ENCODE measurements around the gene GLI3.

GLI3 gene

DNA sequence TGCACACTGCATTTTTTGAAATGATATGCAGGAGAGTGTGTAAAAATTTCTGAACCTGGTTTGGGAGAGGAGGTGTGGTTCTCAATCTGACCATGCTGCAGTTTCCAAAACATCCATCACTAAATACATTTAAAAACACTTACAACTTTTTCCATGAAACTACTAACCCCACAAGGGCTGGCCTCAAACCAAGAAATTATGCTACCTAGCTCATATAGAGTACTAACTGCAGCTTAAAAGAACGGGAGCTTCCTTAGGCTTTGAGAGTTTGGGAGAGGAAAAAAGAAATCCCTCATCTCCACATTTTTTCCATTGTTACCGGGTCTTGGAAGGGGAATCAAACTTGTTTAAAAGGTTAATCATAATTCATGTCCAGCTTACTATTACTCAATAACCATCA lies 214.2 kb downstream of the GLI3 start:
- no peak overlapping the region for H3K27ac ChIP-seq (ENCODE audit: insufficient read depth, low read length, poor library complexity, severe bottlenecking)
- no peak for DNase-seq
- H3K27me3 ChIP-seq (replicated peaks; ENCODE audit: control insufficient read depth, insufficient read depth, low read length, poor library complexity, severe bottlenecking): no peaks in the 10 kb centered on the region
- no peak overlapping the region for H3K4me3 ChIP-seq (ENCODE audit: insufficient read depth, low read depth, low read length, poor library complexity, severe bottlenecking)
- H3K9me3 ChIP-seq (ENCODE audit: control insufficient read depth, low read length): no peaks in the 10 kb centered on the region
- no peaks in the 10 kb centered on the region for H3K36me3 ChIP-seq (ENCODE audit: control insufficient read depth, insufficient read depth, low read length)
- H3K4me1 ChIP-seq (ENCODE audit: control insufficient read depth, insufficient read depth, low read length, poor library complexity, severe bottlenecking): no peaks in the 10 kb centered on the region

DNA sequence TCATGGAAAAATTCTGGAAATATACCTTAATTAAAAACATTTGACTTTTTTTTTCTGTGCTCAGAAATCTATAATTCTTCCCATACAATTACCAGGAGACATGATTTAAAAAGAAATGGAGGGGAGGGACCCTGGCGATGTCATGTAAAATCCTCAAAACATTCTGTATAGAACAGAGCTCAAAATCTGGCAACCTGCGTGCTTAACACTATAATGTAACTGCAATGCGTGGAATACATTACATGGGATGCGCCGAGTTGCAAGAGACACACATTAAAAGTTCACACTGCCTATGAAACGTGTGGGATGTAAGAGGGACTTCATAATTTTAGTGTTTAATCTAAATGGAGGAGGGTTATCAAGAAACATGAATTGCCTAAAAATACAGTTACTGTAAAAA lies 215.0 kb downstream of the GLI3 start:
- Histone ChIP-seq H3K4me3 (ENCODE audit: insufficient read depth, low read depth, low read length, poor library complexity, severe bottlenecking) (no peak overlapping the region), H3K9me3 (ENCODE audit: control insufficient read depth, low read length) (no peaks in the 10 kb centered on the region), H3K27me3 (replicated peaks; ENCODE audit: control insufficient read depth, insufficient read depth, low read length, poor library complexity, severe bottlenecking) (no peaks in the 10 kb centered on the region), H3K36me3 (ENCODE audit: control insufficient read depth, insufficient read depth, low read length) (no peaks in the 10 kb centered on the region), H3K27ac (ENCODE audit: insufficient read depth, low read length, poor library complexity, severe bottlenecking) (no peak overlapping the region), H3K4me1 (ENCODE audit: control insufficient read depth, insufficient read depth, low read length, poor library complexity, severe bottlenecking) (no peaks in the 10 kb centered on the region)
- no peak for DNase-seq

DNA sequence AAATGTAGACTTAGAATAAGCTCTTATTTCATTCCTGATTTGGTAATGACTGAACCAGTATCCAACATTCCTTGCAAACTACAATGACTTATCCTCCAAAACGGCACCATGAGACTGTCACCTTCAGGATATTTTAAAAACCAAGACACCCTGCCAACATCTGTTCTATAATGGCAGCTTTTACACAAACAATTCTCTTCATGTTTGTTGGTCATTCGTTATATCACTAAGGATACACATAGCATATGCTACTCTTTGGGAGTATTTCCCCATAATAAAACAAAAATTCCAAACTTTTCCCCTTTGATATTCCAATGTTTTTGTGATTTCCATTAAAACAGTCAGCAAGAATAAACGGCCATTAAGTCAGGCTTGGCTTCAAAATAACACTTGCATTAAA lies 215.4 kb downstream of the GLI3 start:
- Histone ChIP-seq H3K36me3 (ENCODE audit: control insufficient read depth, insufficient read depth, low read length) (no peaks in the 10 kb centered on the region), H3K27me3 (replicated peaks; ENCODE audit: control insufficient read depth, insufficient read depth, low read length, poor library complexity, severe bottlenecking) (no peaks in the 10 kb centered on the region), H3K27ac (ENCODE audit: insufficient read depth, low read length, poor library complexity, severe bottlenecking) (no peak overlapping the region), H3K4me3 (ENCODE audit: insufficient read depth, low read depth, low read length, poor library complexity, severe bottlenecking) (no peak overlapping the region), H3K4me1 (ENCODE audit: control insufficient read depth, insufficient read depth, low read length, poor library complexity, severe bottlenecking) (no peaks in the 10 kb centered on the region), H3K9me3 (ENCODE audit: control insufficient read depth, low read length) (no peaks in the 10 kb centered on the region)
- DNase-seq: no peak

DNA sequence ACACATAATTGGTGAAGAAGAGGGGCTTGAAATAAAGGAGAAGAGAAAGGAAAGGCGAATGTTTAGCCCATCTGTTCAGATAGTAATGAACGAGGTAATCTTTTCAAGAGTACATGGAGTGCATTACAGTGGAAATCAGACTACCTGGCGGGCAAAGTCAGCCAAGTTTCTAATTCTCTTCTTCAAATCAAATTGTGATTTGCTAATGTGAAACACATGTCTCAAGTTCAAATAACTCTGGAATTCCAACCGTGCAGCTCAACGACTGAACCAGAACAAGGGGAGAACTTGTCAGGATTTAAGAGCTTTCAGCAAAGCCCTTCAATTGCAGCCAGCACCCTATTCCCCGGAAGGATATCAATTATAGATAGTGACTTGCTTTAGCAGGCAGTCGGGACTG lies 216.9 kb downstream of the GLI3 start:
- no peak for DNase-seq

DNA sequence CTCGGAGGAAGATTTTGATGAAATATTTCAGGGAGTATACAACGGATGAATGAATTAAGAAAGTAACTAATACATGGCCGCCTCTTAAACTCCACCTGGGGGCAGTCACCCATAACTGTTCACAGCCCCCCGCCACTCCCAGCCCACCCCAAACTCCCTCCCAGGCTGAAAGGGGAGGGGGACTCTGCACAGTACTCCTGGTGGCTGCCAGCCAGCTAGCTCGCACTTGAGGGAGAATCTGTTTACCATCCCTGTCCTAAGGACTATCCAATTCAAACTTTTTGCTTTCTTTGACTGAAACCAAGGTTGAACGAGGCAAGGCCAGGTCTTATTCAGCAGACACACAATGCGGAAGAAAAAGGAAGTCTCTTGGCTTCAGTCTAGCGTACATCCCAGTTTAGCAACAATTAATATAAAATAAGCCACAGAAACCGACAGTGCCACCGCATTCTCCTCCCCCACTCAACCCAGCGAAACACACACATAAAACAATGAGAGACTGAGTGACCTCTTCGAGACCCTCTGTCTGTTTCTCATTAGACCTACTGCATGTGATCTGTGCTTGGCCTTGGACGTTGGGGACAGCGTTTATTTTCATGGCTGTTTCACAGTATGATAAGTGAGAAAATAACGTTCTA lies 219.5 kb downstream of the GLI3 start:
- H3K36me3 ChIP-seq (ENCODE audit: control insufficient read depth, insufficient read depth, low read length): no peaks in the 10 kb centered on the region
- no peak overlapping the region for H3K4me3 ChIP-seq (ENCODE audit: insufficient read depth, low read depth, low read length, poor library complexity, severe bottlenecking)
- DNase-seq: no peak

More for the DNA sequence above, 216.9 kb downstream of the GLI3 start:
- no peaks in the 10 kb centered on the region for H3K9me3 ChIP-seq (ENCODE audit: control insufficient read depth, low read length)
- no peak overlapping the region for H3K27ac ChIP-seq (ENCODE audit: insufficient read depth, low read length, poor library complexity, severe bottlenecking)
- H3K4me3 ChIP-seq (ENCODE audit: insufficient read depth, low read depth, low read length, poor library complexity, severe bottlenecking): no peak overlapping the region
- no peaks in the 10 kb centered on the region for H3K27me3 ChIP-seq (replicated peaks; ENCODE audit: control insufficient read depth, insufficient read depth, low read length, poor library complexity, severe bottlenecking)
- no peaks in the 10 kb centered on the region for H3K36me3 ChIP-seq (ENCODE audit: control insufficient read depth, insufficient read depth, low read length)
- no peaks in the 10 kb centered on the region for H3K4me1 ChIP-seq (ENCODE audit: control insufficient read depth, insufficient read depth, low read length, poor library complexity, severe bottlenecking)

DNA sequence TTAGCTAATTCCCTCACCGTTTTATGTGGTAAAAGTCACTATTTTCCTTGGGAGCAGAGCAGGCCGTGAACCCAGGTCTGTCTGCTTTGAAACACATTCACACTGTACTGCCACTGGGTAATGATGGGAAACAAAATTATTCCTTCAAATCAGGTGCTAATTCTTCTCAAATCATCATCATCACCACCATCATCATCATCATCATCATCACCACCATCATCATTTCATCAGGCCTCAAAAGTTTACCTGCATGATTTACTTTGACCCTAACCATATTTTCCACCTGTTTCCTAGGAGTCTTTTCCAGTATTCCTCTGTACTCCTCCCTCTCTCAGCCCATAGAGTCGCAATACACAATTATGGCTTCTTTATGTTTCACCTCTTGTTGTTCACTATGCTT lies 220.5 kb downstream of the GLI3 start:
- Histone ChIP-seq H3K9me3 (ENCODE audit: control insufficient read depth, low read length) (no peaks in the 10 kb centered on the region), H3K27me3 (replicated peaks; ENCODE audit: control insufficient read depth, insufficient read depth, low read length, poor library complexity, severe bottlenecking) (no peaks in the 10 kb centered on the region), H3K4me3 (ENCODE audit: insufficient read depth, low read depth, low read length, poor library complexity, severe bottlenecking) (no peak overlapping the region), H3K27ac (ENCODE audit: insufficient read depth, low read length, poor library complexity, severe bottlenecking) (no peak overlapping the region), H3K4me1 (ENCODE audit: control insufficient read depth, insufficient read depth, low read length, poor library complexity, severe bottlenecking) (no peaks in the 10 kb centered on the region), H3K36me3 (ENCODE audit: control insufficient read depth, insufficient read depth, low read length) (no peaks in the 10 kb centered on the region)
- DNase-seq: no peak

More for the DNA sequence above, 219.5 kb downstream of the GLI3 start:
- H3K4me1 ChIP-seq (ENCODE audit: control insufficient read depth, insufficient read depth, low read length, poor library complexity, severe bottlenecking): no peaks in the 10 kb centered on the region
- H3K27ac ChIP-seq (ENCODE audit: insufficient read depth, low read length, poor library complexity, severe bottlenecking): no peak overlapping the region
- H3K9me3 ChIP-seq (ENCODE audit: control insufficient read depth, low read length): no peaks in the 10 kb centered on the region
- no peaks in the 10 kb centered on the region for H3K27me3 ChIP-seq (replicated peaks; ENCODE audit: control insufficient read depth, insufficient read depth, low read length, poor library complexity, severe bottlenecking)

DNA sequence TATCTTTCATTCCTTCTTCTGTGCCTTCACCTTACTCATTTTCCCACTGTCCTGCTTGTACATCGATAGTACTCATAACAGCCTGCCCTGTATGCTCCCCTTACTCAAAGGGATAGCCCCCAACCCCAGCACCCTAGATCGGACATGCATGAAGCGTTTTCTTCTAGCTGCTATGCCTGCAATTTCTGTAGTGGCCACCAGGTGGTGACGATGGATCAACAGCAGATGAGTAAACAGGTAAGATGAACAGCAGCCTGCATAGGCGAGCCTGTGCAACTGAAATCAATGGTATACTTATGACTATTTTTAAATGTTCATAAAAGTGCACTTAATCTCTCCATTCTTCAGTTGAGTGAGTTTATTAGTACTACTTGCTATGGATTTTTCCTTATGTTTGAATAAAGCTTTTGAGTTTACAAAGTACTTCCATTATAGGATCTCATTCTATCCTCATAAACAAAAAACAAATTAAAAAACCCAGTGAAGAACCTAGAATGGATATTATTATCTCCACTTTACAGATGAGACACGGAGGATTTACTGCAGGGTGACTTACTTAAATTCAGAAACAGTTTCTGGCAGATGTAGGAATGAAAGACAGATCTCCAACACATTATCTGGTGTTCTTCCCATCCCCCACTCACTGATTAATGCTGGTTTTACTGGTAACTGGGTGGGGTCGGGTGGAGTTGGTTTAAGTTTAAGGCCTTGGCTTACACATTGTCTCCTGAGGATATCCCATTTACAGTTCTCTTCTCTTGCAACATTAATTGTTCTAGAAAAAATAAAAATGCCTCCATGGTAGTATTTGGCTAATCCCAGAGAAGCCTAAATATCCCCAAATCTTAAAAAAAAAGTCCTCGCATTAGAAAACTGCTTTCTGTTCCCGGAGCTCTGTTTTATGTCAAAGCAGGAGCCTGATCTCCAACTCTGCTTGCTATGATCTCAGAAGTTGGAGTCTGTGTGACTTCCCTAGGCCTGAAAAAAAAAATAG lies 222.1 kb downstream of the GLI3 start:
- H3K27me3 ChIP-seq (replicated peaks; ENCODE audit: control insufficient read depth, insufficient read depth, low read length, poor library complexity, severe bottlenecking): no peaks in the 10 kb centered on the region
- H3K4me3 ChIP-seq (ENCODE audit: insufficient read depth, low read depth, low read length, poor library complexity, severe bottlenecking): no peak overlapping the region
- H3K36me3 ChIP-seq (ENCODE audit: control insufficient read depth, insufficient read depth, low read length): no peaks in the 10 kb centered on the region
- H3K9me3 ChIP-seq (ENCODE audit: control insufficient read depth, low read length): no peaks in the 10 kb centered on the region
- no peaks in the 10 kb centered on the region for H3K4me1 ChIP-seq (ENCODE audit: control insufficient read depth, insufficient read depth, low read length, poor library complexity, severe bottlenecking)
- DNase-seq: no peak
- no peak overlapping the region for H3K27ac ChIP-seq (ENCODE audit: insufficient read depth, low read length, poor library complexity, severe bottlenecking)

DNA sequence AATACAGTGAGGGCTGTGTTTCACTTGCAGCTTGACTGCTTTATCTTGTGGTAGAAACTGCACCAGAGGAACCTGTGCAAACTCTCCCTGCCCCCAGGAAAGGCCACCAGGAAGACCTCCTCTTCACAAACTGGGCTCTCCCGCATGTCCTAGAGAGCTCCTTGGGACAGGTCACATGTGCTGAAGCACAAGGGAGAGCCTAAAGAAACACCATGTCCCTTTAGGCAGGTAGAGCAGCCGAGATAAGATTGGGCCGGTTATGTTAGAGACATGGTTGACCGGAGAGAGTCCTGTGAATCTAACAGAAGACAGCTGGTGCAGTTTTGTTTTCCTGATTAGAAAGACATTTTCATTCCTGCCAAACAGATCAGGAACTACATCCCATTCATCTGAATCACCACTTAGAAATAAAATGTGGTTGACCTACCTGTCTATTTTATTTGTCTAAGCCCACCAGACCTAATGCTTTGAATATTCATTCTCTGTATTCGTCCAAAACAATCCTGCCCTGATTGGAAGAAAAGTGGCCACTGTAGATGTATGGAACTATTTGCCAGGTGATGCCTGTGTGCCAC lies 224.1 kb downstream of the GLI3 start:
- Histone ChIP-seq H3K4me1 (ENCODE audit: control insufficient read depth, insufficient read depth, low read length, poor library complexity, severe bottlenecking) (no peaks in the 10 kb centered on the region), H3K27me3 (replicated peaks; ENCODE audit: control insufficient read depth, insufficient read depth, low read length, poor library complexity, severe bottlenecking) (no peaks in the 10 kb centered on the region), H3K9me3 (ENCODE audit: control insufficient read depth, low read length) (no peaks in the 10 kb centered on the region), H3K4me3 (ENCODE audit: insufficient read depth, low read depth, low read length, poor library complexity, severe bottlenecking) (no peak overlapping the region), H3K27ac (ENCODE audit: insufficient read depth, low read length, poor library complexity, severe bottlenecking) (no peak overlapping the region), H3K36me3 (ENCODE audit: control insufficient read depth, insufficient read depth, low read length) (no peaks in the 10 kb centered on the region)
- DNase-seq: no peak

DNA sequence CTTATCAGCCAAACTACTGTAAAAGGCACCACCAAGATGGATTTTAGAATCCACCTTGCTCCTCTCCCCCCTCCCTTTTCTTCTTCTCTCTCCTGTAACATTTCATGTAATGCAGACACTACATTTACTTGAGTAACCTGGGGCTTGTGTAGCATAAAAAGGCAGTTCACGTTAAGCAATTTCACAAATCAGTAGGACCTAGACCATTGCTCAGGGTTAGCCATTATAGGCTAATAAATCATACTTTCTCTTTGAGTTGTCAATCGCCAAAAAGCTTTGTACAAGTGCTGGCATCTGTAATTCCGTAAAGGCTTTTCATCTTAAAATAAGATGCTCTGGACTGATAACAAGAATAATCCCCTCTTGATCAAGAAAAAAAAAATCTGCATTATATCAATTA lies 224.7 kb downstream of the GLI3 start:
- Histone ChIP-seq H3K27ac (ENCODE audit: insufficient read depth, low read length, poor library complexity, severe bottlenecking) (no peak overlapping the region), H3K4me3 (ENCODE audit: insufficient read depth, low read depth, low read length, poor library complexity, severe bottlenecking) (no peak overlapping the region), H3K4me1 (ENCODE audit: control insufficient read depth, insufficient read depth, low read length, poor library complexity, severe bottlenecking) (no peaks in the 10 kb centered on the region)

DNA sequence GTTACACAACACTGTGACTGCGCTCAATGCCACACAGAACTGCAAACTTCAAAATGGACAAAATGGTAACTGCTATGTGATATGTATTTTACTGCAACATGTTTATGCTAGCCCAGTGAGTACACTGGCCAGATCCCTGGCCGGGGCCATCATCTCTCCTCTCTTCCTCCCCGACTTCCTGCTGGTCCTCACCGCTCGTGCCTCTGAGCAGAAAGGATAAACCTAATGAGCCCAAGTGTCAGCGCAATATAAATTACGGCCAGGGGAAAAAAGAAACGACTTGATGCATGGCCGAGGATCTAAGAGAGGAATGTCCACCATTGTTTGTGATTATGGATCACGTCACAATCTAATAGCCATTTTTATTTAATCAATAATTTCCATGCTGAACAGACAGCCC lies 225.2 kb downstream of the GLI3 start:
- no peaks in the 10 kb centered on the region for H3K9me3 ChIP-seq (ENCODE audit: control insufficient read depth, low read length)
- H3K36me3 ChIP-seq (ENCODE audit: control insufficient read depth, insufficient read depth, low read length): no peaks in the 10 kb centered on the region
- H3K4me3 ChIP-seq (ENCODE audit: insufficient read depth, low read depth, low read length, poor library complexity, severe bottlenecking): no peak overlapping the region

More for the DNA sequence above, 224.7 kb downstream of the GLI3 start:
- H3K27me3 ChIP-seq (replicated peaks; ENCODE audit: control insufficient read depth, insufficient read depth, low read length, poor library complexity, severe bottlenecking): no peaks in the 10 kb centered on the region
- no peak for DNase-seq
- no peaks in the 10 kb centered on the region for H3K9me3 ChIP-seq (ENCODE audit: control insufficient read depth, low read length)
- H3K36me3 ChIP-seq (ENCODE audit: control insufficient read depth, insufficient read depth, low read length): no peaks in the 10 kb centered on the region

More for the DNA sequence above, 225.2 kb downstream of the GLI3 start:
- no peak overlapping the region for H3K27ac ChIP-seq (ENCODE audit: insufficient read depth, low read length, poor library complexity, severe bottlenecking)
- no peaks in the 10 kb centered on the region for H3K4me1 ChIP-seq (ENCODE audit: control insufficient read depth, insufficient read depth, low read length, poor library complexity, severe bottlenecking)
- no peaks in the 10 kb centered on the region for H3K27me3 ChIP-seq (replicated peaks; ENCODE audit: control insufficient read depth, insufficient read depth, low read length, poor library complexity, severe bottlenecking)
- DNase-seq: no peak
